AG09309 (cell line): Measurements from ENCODE around the gene OPRD1.

Experiments
- DNase-seq: peaks from one replicate; pipeline ENCODE4 v3.0.0-alpha.2; 2010; ENCODE audit warnings: low read depth
- H3K4me3 ChIP-seq: 2 replicates; pipeline ENCODE4 v1.5.1; 2011; ENCODE audit warnings: mild to moderate bottlenecking, low read depth, low read length, moderate library complexity; ENCODE audit not compliant: control insufficient read depth
- CTCF ChIP-seq: IDR thresholded peaks from 2 replicates; pipeline ENCODE4 v1.5.1; 2011; ENCODE audit warnings: mild to moderate bottlenecking, low read depth, low read length, inconsistent platforms; ENCODE audit not compliant: insufficient read depth, control insufficient read depth; ENCODE audit errors: missing control alignments

Gene OPRD1

GRCh38 chr1:28855969-28856368 is 44.0 kb downstream of the OPRD1 start:
- no peak for TF ChIP-seq CTCF
- H3K4me3 ChIP-seq = no peak overlapping the region
- DNase-seq = no peak

- no peak for DNase-seq
- H3K4me3 ChIP-seq = no peak overlapping the region
These were observed 48.5 kb downstream of the OPRD1 start for GRCh38 chr1:28860332-28861073.

GRCh38 chr1:28862571-28863403 is 50.8 kb downstream of the OPRD1 start:
- TF ChIP-seq CTCF = no peak
- H3K4me3 ChIP-seq = no peak overlapping the region
- DNase-seq = no peak

More at GRCh38 chr1:28860332-28861073, 48.5 kb downstream of the OPRD1 start:
- TF ChIP-seq CTCF = no peak

- no peak for TF ChIP-seq CTCF
- no peak overlapping the region for H3K4me3 ChIP-seq
- no peak for DNase-seq
These were observed 52.7 kb downstream of the OPRD1 start for GRCh38 chr1:28864695-28865094.

- TF ChIP-seq CTCF = no peak
- no peak overlapping the region for H3K4me3 ChIP-seq
- DNase-seq = no peak
These were observed 54.2 kb downstream of the OPRD1 start for GRCh38 chr1:28865997-28866650.

- DNase-seq = no peak
- TF ChIP-seq CTCF = no peak
- H3K4me3 ChIP-seq = no peak overlapping the region
These were observed 55.9 kb downstream of the OPRD1 start for GRCh38 chr1:28867850-28868249.
